Rectal smooth muscle tissue (tissue), 1 donor: ENCODE measurements around the gene NR3C1.
A peak's percentile ranks its signal among the peaks of the same experiment; 100 is the strongest.
"Not testable (repeated sequence)": the region's sequence is repeated elsewhere in the genome, so short reads cannot be mapped to it uniquely, and the experiment has no call there.

Source experiments
- H3K27ac ChIP-seq: one replicate; pipeline ENCODE4 v1.7.0; 2013; ENCODE audit warnings: low read depth, low read length, inconsistent platforms
- H3K27me3 ChIP-seq: one replicate; pipeline ENCODE4 v1.7.0; 2013; ENCODE audit warnings: low read length; ENCODE audit not compliant: control insufficient read depth, insufficient read depth
- H3K36me3 ChIP-seq: one replicate; pipeline ENCODE4 v1.7.0; 2013; ENCODE audit warnings: low read length; ENCODE audit not compliant: control insufficient read depth, insufficient read depth
- H3K4me1 ChIP-seq: one replicate; pipeline ENCODE4 v1.7.0; 2013; ENCODE audit warnings: low read length; ENCODE audit not compliant: control insufficient read depth, insufficient read depth
- H3K4me3 ChIP-seq: one replicate; pipeline ENCODE4 v1.7.0; 2013; ENCODE audit warnings: low read length
- H3K9ac ChIP-seq: one replicate; pipeline ENCODE4 v1.7.0; 2013; ENCODE audit warnings: low read length

NR3C1 gene

DNA sequence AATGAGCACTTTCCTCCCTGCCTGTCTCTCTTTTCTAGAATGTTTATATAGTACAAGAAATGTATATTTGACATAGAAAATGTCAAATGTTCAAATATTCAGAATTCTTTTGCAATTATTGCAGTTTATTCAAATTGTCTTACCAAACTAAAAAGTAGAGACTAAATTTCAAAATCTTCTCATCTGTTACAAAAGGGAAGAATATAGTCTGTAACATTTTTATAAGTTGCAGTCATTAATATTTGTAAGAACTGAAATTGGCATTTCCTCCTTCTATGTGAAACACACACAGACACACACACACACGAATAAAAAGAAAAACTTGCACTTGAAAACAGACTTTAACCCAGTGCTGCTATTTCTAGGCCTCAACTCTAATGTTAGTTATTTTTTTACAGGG is 56.4 kb downstream of the NR3C1 start:
- peaks cover 5% of the 10 kb centered on the region for H3K4me1 ChIP-seq
- no peak overlapping the region for H3K27ac ChIP-seq

DNA sequence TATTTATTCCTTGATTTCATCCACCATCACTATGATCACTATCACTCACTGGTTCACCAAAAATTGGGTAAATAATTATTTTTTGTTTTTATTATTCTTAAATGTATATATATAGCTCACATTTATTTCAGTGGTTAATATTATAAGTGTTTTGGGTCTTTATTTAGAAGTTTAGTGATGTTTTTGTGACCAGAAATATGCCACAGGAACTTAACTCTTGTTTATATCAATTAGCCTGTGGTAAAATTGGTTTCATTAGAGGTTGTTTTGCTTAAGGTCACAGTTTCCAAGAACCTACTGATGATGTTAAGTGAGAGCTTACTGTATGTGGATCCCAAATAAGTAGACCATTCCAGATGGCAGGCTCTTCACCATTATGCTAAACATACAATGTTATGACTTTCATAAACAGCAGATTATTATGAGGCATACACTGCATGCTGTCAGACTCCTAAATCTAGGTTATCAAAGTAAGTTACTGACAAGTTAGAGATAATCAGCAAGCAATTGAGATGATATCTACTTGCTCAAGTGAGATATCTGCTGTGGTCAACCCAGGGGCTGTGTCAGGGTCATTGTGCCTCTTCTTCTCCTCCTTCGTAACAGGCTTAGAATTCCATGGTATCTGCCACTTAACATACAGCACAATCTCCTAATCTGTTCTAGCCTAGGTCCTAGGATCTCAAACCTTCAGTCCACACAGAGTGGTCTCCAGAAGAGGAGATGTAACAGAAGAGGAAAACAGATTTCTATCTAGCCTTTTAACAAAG is 57.6 kb downstream of the NR3C1 start:
- H3K27me3 ChIP-seq = no peaks in the 10 kb centered on the region
- no peak overlapping the region for H3K27ac ChIP-seq
- H3K36me3 ChIP-seq = no peaks in the 10 kb centered on the region
- H3K4me1 ChIP-seq = peaks cover 12% of the 10 kb centered on the region
- H3K4me3 ChIP-seq = no peak overlapping the region
- H3K9ac ChIP-seq = no peak overlapping the region

More for the DNA sequence above, 56.4 kb downstream of the NR3C1 start:
- Histone ChIP-seq H3K36me3 (no peaks in the 10 kb centered on the region), H3K27me3 (no peaks in the 10 kb centered on the region), H3K9ac (no peak overlapping the region), H3K4me3 (no peak overlapping the region)

- Histone ChIP-seq H3K36me3 (no peaks in the 10 kb centered on the region), H3K4me3 (no peak overlapping the region), H3K4me1 (peaks cover 10% of the 10 kb centered on the region), H3K27me3 (no peaks in the 10 kb centered on the region), H3K27ac (no peak overlapping the region), H3K9ac (no peak overlapping the region)
Measured at GRCh38 chr5:143343042-143343441, 60.4 kb downstream of the NR3C1 start.

DNA sequence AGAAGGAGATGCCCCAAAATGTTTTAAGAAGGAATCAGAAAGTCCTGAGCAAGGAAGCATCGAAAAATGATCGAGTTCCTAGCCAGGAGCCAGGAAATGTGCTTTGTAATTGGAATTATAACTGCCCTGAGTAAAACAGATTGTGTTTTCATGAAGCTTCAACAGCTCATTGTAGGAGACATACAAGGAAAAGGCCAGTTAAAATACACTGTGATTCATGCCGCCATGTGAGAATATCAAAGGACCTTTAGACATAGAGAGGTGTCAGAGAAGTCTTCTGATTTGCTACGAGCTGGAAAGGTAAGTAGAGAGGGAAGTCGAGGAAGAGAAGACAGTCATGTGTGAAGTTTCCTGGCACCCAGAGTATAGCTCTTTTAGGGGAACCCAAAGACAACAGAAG is 60.9 kb downstream of the NR3C1 start:
- no peak overlapping the region for H3K9ac ChIP-seq
- no peak overlapping the region for H3K27ac ChIP-seq
- no peaks in the 10 kb centered on the region for H3K27me3 ChIP-seq
- peaks cover 10% of the 10 kb centered on the region for H3K4me1 ChIP-seq
- no peak overlapping the region for H3K4me3 ChIP-seq
- no peaks in the 10 kb centered on the region for H3K36me3 ChIP-seq

DNA sequence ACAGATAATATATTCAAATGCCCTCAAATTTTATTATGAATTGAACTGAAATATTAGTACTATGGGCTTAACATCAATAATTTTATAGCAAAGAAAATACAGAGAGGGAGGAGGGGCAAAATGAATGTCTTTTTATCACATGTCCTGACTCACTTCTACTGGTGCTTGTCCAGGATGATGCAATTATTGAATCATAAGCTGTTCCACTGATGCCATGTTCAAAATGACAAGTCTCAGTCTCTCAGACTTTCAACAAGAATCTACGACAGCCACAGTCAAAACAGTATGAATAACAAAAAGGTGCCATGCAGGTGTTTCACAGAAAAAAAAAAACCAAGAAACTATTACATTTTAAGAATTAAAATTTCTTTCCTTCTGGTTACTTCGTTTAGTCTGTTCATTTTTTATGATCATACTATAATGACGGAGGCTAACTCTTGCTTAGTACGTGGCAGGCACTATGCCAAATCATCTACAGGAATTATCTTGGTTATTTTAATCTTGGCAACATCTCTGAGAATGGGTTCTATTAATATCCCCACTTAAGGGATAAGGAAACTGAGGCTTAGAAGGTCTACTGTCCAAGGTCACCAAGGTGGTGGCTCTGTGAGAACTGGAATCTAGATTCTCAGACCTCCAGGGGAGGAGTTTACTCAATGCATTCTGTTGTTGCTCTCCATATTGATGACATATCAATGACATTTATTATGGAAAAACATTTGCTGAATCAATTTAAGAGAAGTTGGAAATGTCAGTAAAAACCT is 61.5 kb downstream of the NR3C1 start:
- Histone ChIP-seq H3K36me3 (no peaks in the 10 kb centered on the region), H3K9ac (no peak overlapping the region), H3K4me3 (no peak overlapping the region), H3K27me3 (no peaks in the 10 kb centered on the region), H3K4me1 (peaks cover 10% of the 10 kb centered on the region), H3K27ac (no peak overlapping the region)

DNA sequence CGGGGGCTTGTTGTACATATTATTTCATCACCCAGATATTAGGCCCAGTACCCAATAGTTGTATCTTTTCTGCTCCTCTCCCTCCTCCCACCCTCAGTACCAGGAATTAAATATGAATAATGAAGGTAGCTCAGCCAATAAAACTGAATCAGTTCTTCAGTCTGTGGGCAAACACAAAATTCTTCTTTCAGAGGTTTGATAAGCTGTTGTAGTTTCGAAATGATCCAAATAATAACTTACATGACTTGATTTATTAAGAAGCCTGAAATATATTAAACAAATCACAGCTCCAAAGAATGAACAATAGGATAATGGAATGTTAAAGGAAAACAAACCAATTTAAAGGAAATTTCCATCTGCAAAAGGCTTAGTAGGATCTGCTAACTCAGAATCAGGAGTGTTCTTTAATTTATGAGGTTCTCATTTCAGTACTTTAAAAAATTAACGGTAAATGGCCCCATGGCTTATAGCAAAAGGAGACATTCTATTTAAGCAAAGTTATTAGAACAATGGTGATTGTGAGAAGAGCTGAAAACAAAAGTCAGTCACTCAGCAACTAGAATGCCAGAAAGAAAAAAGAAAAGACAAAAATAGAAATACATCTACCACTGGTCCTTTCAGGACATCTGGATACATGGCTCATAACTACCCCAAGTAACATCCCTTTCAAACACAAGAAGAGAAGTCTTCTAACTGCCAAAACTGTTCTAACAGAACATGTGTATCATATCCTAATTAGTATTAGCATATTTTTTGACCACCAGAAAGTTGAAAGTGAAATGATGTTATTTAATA is 62.4 kb downstream of the NR3C1 start:
- no peak overlapping the region for H3K4me3 ChIP-seq
- H3K4me1 ChIP-seq = peaks cover 12% of the 10 kb centered on the region
- no peak overlapping the region for H3K9ac ChIP-seq
- no peaks in the 10 kb centered on the region for H3K27me3 ChIP-seq
- H3K36me3 ChIP-seq = no peaks in the 10 kb centered on the region
- H3K27ac ChIP-seq = peak overlapping the region; percentile 27

GRCh38 chr5:143338658-143339366 is 64.7 kb downstream of the NR3C1 start:
- H3K4me1 ChIP-seq = peaks cover 15% of the 10 kb centered on the region
- no peaks in the 10 kb centered on the region for H3K36me3 ChIP-seq
- no peak overlapping the region for H3K4me3 ChIP-seq
- H3K9ac ChIP-seq = no peak overlapping the region
- no peak overlapping the region for H3K27ac ChIP-seq
- no peaks in the 10 kb centered on the region for H3K27me3 ChIP-seq

- Histone ChIP-seq H3K27me3 (no peaks in the 10 kb centered on the region), H3K4me1 (peaks cover 15% of the 10 kb centered on the region), H3K4me3 (no peak overlapping the region), H3K27ac (no peak overlapping the region), H3K9ac (no peak overlapping the region), H3K36me3 (no peaks in the 10 kb centered on the region)
Measured at GRCh38 chr5:143337946-143338345, 65.5 kb downstream of the NR3C1 start.

GRCh38 chr5:143336485-143336884 is 67.0 kb downstream of the NR3C1 start:
- no peak overlapping the region for H3K9ac ChIP-seq

GRCh38 chr5:143334903-143335302 is 68.6 kb downstream of the NR3C1 start:
- Histone ChIP-seq H3K4me1 (peaks cover 5% of the 10 kb centered on the region), H3K4me3 (no peak overlapping the region), H3K36me3 (no peaks in the 10 kb centered on the region), H3K27ac (no peak overlapping the region), H3K27me3 (no peaks in the 10 kb centered on the region), H3K9ac (no peak overlapping the region)

More at GRCh38 chr5:143336485-143336884, 67.0 kb downstream of the NR3C1 start:
- Histone ChIP-seq H3K4me3 (no peak overlapping the region), H3K36me3 (no peaks in the 10 kb centered on the region), H3K27me3 (no peaks in the 10 kb centered on the region), H3K27ac (no peak overlapping the region), H3K4me1 (peaks cover 8% of the 10 kb centered on the region)

- H3K27me3 ChIP-seq, H3K4me1 ChIP-seq: not testable (repeated sequence)
Measured at GRCh38 chr5:143334380-143334779, 69.1 kb downstream of the NR3C1 start.

DNA sequence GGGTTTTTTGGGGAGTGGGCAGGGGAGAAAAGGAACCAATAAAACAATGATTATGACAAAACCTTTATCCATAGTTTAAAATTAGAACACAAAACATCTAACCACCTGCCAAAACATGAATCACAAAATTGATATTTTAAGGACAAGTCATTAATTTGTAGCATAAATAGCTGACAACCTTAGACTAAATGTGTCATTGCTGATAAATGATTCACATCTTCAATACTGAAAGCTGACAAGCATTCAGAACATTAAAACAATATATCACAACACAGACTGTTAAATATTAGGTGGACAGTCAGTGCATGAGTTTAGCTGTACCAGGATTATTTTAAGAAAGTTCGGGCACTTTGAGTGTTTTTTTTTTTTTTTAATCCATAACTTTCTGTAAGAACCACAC is 71.5 kb downstream of the NR3C1 start:
- Histone ChIP-seq H3K9ac (no peak overlapping the region), H3K36me3 (no peaks in the 10 kb centered on the region), H3K27me3 (no peaks in the 10 kb centered on the region), H3K4me1 (peaks cover 5% of the 10 kb centered on the region), H3K27ac (no peak overlapping the region), H3K4me3 (no peak overlapping the region)

More at GRCh38 chr5:143334380-143334779, 69.1 kb downstream of the NR3C1 start:
- not testable (repeated sequence) for H3K36me3 ChIP-seq, H3K27ac ChIP-seq, H3K9ac ChIP-seq, H3K4me3 ChIP-seq
